HepG2 (cell line): Measurements from ENCODE around the gene ADARB2. TPM values are rescaled to one million over a fixed set of nuclear protein-coding genes. Genes with fewer than 3 reads are reported as not detected.

Source experiments
- ATAC-seq: fragments of 200-7000 bp; cut with Tn5 transposase; 3 replicates; pipeline ENCODE4 v1.9.1; 2020; ENCODE audit warnings: mild to moderate bottlenecking, moderate library complexity
- BruUV-seq: library from RNA; stranded (reverse); fragments of 400-500 nt; replicated peaks from 2 replicates; lab custom pipeline; 2021; lab: Mats Ljungman, UMichigan
- CTCF ChIA-PET: fragments of 300-600 bp; formaldehyde crosslinking; extraction: SDS; loops from one replicate; lab custom pipeline; 2021; ENCODE audit warnings: low total read pairs, inconsistent platforms, low intra/inter-chr PET ratio; lab: Yijun Ruan, JAX
- POLR2A ChIA-PET: fragments of 350-600 bp; sonication (Branson Sonifier 250); formaldehyde crosslinking; loops from one replicate; lab custom pipeline; 2020; ENCODE audit warnings: antibody characterized with exemption, inconsistent platforms; lab: Yijun Ruan, JAX
- DNase-seq: peaks from one replicate; pipeline ENCODE4 v3.0.0-alpha.2; 2015; ENCODE audit warnings: low spot score
- FAIRE-seq: peaks from 3 replicates; lab custom pipeline; 2011; peaks lifted over from hg19 to GRCh38; lab: Jason Lieb, UNC
- H2AFZ ChIP-seq: one replicate; pipeline ENCODE4 v1.6.1; 2011; ENCODE audit warnings: low read length, inconsistent platforms
- H3K27ac ChIP-seq: fragments of 300-600 bp; 3 replicates; pipeline ENCODE4 v1.8.0; 2011; ENCODE audit warnings: mixed run types, mild to moderate bottlenecking, mixed read lengths, low read length, inconsistent platforms; ENCODE audit not compliant: insufficient read depth; ENCODE audit errors: extremely low read length
- H3K27me3 ChIP-seq, 2 experiments: fragments of 200-600 bp in 1 of 2; 2 replicates in 1 of 2; 3 replicates in 1 of 2; pipeline versions ENCODE4 v1.6.0 to v1.8.0; 2011; ENCODE audit warnings: low read length in 2 of 2, mild to moderate bottlenecking in 2 of 2, moderate library complexity in 2 of 2, inconsistent platforms in 1 of 2; ENCODE audit not compliant: insufficient read depth in 2 of 2, control insufficient read depth in 1 of 2
- H3K36me3 ChIP-seq, 2 experiments: fragments of 200-600 bp in 1 of 2; replicated peaks in 1 of 2; 2 replicates in 1 of 2; 3 replicates in 1 of 2; pipeline versions ENCODE4 v1.5.1 to v1.8.0; 2011; ENCODE audit warnings: low read length in 2 of 2, inconsistent platforms in 1 of 2; ENCODE audit not compliant: insufficient read depth in 2 of 2, control insufficient read depth in 1 of 2
- H3K4me1 ChIP-seq: 2 replicates; pipeline ENCODE4 v1.5.1; 2012; ENCODE audit warnings: low read length, inconsistent platforms; ENCODE audit not compliant: insufficient read depth
- H3K4me2 ChIP-seq: 2 replicates; pipeline ENCODE4 v1.6.0; 2011; ENCODE audit warnings: low read depth, low read length, inconsistent platforms
- H3K4me3 ChIP-seq, 3 experiments: fragments of 200-600 bp in 1 of 3; sonication (generic), shearing (Covaris generic) in 1 of 3; replicated peaks in 1 of 3; 2 replicates each; pipeline ENCODE4 v1.5.1; 2011 to 2016; ENCODE audit warnings: low read length in 3 of 3, inconsistent platforms in 2 of 3, low read depth in 2 of 3, mild to moderate bottlenecking in 2 of 3, control low read depth in 1 of 3, mixed read lengths in 1 of 3; ENCODE audit not compliant: insufficient read depth in 1 of 3
- H3K79me2 ChIP-seq: one replicate; pipeline ENCODE4 v1.6.1; 2011; ENCODE audit warnings: low read length, inconsistent platforms; ENCODE audit not compliant: insufficient read depth
- H3K9ac ChIP-seq: 2 replicates; pipeline ENCODE4 v1.6.0; 2011; ENCODE audit warnings: mild to moderate bottlenecking, low read depth, low read length, inconsistent platforms; ENCODE audit not compliant: insufficient read depth
- H3K9me3 ChIP-seq: 2 replicates; pipeline ENCODE4 v1.5.1; 2012; ENCODE audit warnings: mild to moderate bottlenecking, low read length
- H4K20me1 ChIP-seq: 2 replicates; pipeline ENCODE4 v1.6.0; 2011; ENCODE audit warnings: inconsistent platforms, mild to moderate bottlenecking, low read length, moderate library complexity; ENCODE audit not compliant: insufficient read depth
- FOXP4 ChIP-seq: sonication (generic); formaldehyde crosslinking; IDR thresholded peaks from 2 replicates; pipeline ENCODE4 v1.4.0; 2020; ENCODE audit warnings: missing genetic modification reagents
- NFKBIZ ChIP-seq: IDR thresholded peaks from 2 replicates; pipeline ENCODE4 v1.6.1; 2018; ENCODE audit warnings: missing genetic modification reagents, missing compliant biosample characterization
- RNF219 ChIP-seq: sonication (generic); formaldehyde crosslinking; IDR thresholded peaks from 2 replicates; pipeline ENCODE4 v1.5.0; 2020; ENCODE audit warnings: mild to moderate bottlenecking, missing genetic modification reagents
- ZNF589 ChIP-seq: sonication (generic); formaldehyde crosslinking; conservative IDR thresholded peaks from 2 replicates; pipeline ENCODE4 v1.8.0; 2022; ENCODE audit warnings: mild to moderate bottlenecking, moderate library complexity, missing genetic modification reagents
- WGBS: methylation state at CpG from one replicate; pipeline ENCODE4 v1.1.6; 2017; ENCODE audit warnings: low lambda C conversion rate; 5-methylcytosine and 5-hydroxymethylcytosine counted together
- in situ Hi-C: cut with HindIII; loops from 2 replicates; pipeline ENCODE4 v1.10.0; 2017; ENCODE audit warnings: low pct_unique_long_range_greater_than_20kb; ENCODE audit not compliant: extremely low pct_ligation_motif_present
- intact Hi-C: fragments of 100-400 bp; cut with micrococcal nuclease; formaldehyde crosslinking; loops from one replicate; pipeline ENCODE4 v1.10.0; 2022; ENCODE audit not compliant: unreplicated experiment
- polyA plus RNA-seq, 8 experiments: library from polyadenylated mRNA; depleted of rRNA in 3 of 8; stranded (reverse) in 7 of 8; unstranded in 1 of 8; fragments of >200 nt; fragmentation: Illumina TruSeq in 4 of 8; extraction: Trizol in 4 of 8; gene quantifications; 2 replicates each; pipeline versions ENCODE4 v1.2.1 to v1.2.3, GENCODE V29; 2011 to 2016; ENCODE audit warnings: low read depth in 4 of 8, missing spikeins in 1 of 8, mixed read lengths in 1 of 8; ENCODE audit not compliant: insufficient read depth in 1 of 8
- total RNA-seq, 5 experiments: library from RNA; depleted of rRNA; stranded (reverse); fragments of >200 nt; fragmentation: Illumina TruSeq; extraction: Trizol; gene quantifications; 2 replicates each; pipeline ENCODE4 v1.2.3, GENCODE V29; 2016; ENCODE audit warnings: low read depth in 1 of 5

ADARB2 gene
- total and polyA plus RNA-seq, 2 of the 13 experiments (the other 11 are each of a cell fraction or from before 2014, with no cell fraction given) = not detected

- TF ChIP-seq FOXP4 (CRISPR knock-in tag) = no peak
- TF ChIP-seq ZNF589 (CRISPR knock-in tag) = no peak
- TF ChIP-seq, all 625 proteins: peak for 0
These were observed 489.6 kb downstream of the ADARB2 start (continued) for GRCh38 chr10:1247598-1248261.

- POLR2A ChIA-PET = no interaction called here
- no peak for ATAC-seq
These were observed 492.8 kb downstream of the ADARB2 start for GRCh38 chr10:1244493-1244892.

More at GRCh38 chr10:1244493-1244892, 492.8 kb downstream of the ADARB2 start:
- Histone ChIP-seq H3K4me2 (no peak overlapping the region), H3K4me3 (no peak overlapping the region), H2AFZ (no peak overlapping the region), H3K36me3 (no peaks in the 10 kb centered on the region), H3K9me3 (no peaks in the 10 kb centered on the region), H3K27ac (no peak overlapping the region), H3K27me3 (peaks cover 6 to 66% of the 10 kb centered on the region in 2 experiments), H4K20me1 (peaks cover 2% of the 10 kb centered on the region; the same call in 1 of the 2 replicates), H3K9ac (no peak overlapping the region), H3K4me1 (no peaks in the 10 kb centered on the region), H3K79me2 (no peaks in the 10 kb centered on the region)
- DNase-seq = no peak
- intact Hi-C loops = no loop called here
- TF ChIP-seq NFKBIZ (CRISPR knock-in tag) (no peak), RNF219 (no peak)
- 72% methylated on average over 18 of the region's 18 CpGs for WGBS
- in situ Hi-C loops = no loop called here
- BruUV-seq = no TSS peak
- CTCF ChIA-PET = no interaction called here
- no peak for FAIRE-seq
